NCI-H2081 treated with DMSO at 0.1 percent for 48 hours (cell line): Measurements from ENCODE around the gene SLC8B1.
"Not testable (repeated sequence)": the region's sequence is repeated elsewhere in the genome, so short reads cannot be mapped to it uniquely, and the experiment has no call there.

Experiments used
- DNase-seq: peaks from one replicate; lab custom pipeline; 2025; lab: John Stamatoyannopoulos, UW

Gene SLC8B1

DNA sequence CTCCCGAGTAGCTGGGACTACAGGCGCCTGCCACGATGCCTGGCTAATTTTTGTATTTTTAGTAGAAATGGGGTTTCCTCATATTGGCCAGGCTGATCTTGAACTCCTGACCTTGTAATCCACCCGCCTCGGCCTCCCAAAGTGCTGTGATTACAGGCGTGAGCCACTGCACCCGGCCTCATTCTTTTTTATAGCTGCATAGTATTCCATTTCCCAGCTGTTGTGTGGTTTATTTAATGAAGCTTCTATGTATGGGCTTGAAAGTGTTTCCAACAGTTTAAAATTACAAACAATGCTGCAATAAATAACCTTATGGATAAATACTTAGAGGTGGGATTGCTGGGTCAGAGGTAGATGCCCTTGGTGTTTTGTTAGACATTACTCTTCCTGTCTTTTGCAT, 19.3 kb upstream of the SLC8B1 start:
- DNase-seq: not testable (repeated sequence)

GRCh38 chr12:113351089-113351488, 16.2 kb upstream of the SLC8B1 start:
- DNase-seq: no peak

GRCh38 chr12:113348849-113349536, 14.1 kb upstream of the SLC8B1 start:
- no peak for DNase-seq

- no peak for DNase-seq
Observed at GRCh38 chr12:113347892-113348291, 13.0 kb upstream of the SLC8B1 start.

DNA sequence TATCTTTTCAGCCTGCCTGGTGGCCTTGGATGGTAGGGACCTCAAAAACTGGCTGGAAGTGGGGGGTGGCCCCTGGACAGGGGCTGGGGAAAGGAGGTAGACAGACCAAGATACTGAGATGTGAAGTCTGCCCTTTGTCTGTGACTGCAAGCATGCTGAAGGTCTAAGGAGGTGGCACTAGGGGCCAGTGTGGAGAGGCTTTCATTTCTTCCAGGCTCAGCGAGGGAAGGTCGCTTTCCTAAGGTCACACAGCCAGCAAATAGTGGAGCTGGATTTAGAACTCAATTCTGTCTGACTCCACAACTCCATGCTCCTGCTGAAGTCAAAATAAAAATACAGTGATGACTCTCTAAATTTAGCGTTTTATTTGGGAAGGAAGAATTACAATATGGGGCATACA, 12.2 kb upstream of the SLC8B1 start:
- no peak for DNase-seq

- DNase-seq: no peak
Observed at GRCh38 chr12:113346353-113346752, 11.4 kb upstream of the SLC8B1 start.

DNA sequence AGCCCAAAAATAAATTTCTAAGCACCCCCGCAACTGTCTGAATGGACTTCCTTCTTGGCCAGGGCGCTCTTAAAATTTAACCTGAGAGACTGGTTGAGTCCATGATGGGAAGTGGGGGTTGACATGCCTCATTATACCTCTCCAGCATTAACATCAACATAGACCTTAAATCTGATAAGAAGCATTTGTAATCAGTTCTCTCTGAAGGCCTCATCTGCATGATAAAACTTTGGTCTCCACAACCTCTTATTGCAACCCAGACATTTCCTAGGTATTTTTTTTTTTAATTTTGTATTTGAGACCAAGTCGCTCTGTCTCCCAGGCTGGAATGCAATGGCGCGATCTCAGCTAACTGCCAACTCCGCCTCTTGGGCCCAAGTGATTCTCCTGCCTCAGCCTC, 10.4 kb upstream of the SLC8B1 start:
- DNase-seq: no peak

GRCh38 chr12:113341535-113341934, 6.6 kb upstream of the SLC8B1 start:
- DNase-seq: no peak

- DNase-seq: no peak
Observed at GRCh38 chr12:113340061-113340460, 5.2 kb upstream of the SLC8B1 start.

DNA sequence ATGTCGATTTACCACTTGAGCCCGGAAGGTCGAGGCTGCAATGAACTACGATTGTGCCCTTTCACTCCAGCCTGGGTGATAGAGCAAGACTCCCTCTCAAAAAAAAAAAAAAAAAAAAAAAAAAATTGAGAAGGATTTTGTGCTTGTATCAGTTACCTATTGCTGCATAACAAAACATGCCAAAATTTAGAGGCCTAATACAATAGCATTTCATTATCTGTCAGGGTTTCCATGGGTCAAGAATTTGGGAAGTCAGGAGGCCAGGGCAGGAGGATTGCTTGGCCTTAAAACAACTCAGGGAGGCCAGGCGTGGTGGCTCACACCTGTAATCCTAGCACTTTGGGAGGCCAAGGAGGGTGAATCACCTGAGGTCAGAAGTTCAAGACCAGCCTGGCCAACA, 4.6 kb upstream of the SLC8B1 start:
- DNase-seq: no peak

DNA sequence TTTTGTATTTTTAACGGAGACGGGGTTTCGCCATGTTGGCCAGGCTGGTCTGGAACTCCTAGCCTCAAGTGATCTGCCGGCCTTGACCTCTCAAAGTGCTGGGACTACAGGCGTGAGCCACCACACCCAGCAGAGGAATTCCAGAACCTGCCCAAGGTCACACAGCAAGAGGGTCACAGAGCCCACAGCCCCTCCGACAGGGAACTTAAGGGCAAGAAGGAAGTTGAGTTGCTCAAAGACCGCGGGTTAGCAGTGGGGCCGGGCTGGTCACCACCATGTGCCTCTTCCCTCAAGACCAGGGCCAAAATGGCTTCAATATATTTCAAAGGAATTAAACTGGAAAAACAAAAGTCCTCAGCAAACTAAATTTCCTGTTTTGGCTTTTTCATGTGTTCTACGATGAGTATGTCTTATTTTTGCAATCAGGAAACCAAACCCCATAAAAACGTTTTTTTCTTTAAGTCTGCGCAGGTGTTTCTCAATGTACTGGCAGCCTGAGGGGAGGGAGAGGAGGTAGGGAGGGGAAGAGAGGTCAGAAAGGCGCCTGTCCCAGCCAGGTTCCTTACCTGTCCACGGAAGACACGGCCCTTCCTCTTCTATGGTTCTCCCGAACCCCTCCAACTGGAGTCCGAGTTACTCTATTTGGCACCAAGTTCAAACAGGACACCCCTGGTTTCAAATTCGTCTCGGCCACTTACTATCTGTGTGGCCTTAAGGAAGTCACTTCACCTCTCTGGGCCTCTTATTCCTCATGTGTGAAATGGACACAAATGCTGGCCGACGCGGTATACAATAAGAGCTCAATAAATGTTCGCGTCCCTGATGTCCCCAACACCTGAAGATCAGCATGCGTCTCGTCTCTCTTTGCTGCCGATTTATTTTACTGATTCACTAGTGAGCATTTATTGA, 778 bp downstream of the SLC8B1 start:
- DNase-seq: no peak

GRCh38 chr12:113333418-113333750, 1.5 kb downstream of the SLC8B1 start:
- DNase-seq: no peak

GRCh38 chr12:113332688-113333417, 2.1 kb downstream of the SLC8B1 start:
- no peak for DNase-seq

- DNase-seq: no peak
Observed at GRCh38 chr12:113330505-113330904, 4.4 kb downstream of the SLC8B1 start.

DNA sequence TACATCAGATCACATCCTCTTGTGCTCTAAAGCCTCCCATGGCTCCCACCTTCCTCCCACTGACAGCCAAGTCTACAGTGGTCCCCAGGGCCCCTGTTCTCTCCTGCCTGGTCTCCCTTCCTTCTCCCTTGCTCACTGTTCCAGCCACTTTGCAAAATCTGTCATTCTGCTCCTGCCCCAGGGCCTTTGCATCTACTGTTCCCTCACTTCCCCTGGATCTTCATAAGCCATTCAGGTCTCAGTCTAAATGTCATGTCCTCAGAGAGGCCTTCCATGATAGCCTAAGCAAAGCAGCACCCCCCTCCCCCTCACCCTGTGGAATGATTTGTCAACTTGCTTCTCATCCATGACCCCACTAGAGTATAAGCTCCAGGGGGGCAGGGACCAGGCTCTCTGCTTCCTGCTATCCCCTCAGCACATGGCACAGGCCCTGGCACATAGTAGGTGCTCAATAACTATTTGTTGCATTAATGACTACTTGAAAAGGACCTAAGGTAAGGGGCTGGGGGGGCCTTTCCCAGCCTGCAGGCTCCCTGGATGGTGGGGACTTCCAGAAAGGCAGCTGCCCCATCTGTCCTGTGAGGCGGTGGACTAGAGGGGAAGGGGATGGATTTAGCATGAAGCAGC, 5.0 kb downstream of the SLC8B1 start:
- DNase-seq: no peak

DNA sequence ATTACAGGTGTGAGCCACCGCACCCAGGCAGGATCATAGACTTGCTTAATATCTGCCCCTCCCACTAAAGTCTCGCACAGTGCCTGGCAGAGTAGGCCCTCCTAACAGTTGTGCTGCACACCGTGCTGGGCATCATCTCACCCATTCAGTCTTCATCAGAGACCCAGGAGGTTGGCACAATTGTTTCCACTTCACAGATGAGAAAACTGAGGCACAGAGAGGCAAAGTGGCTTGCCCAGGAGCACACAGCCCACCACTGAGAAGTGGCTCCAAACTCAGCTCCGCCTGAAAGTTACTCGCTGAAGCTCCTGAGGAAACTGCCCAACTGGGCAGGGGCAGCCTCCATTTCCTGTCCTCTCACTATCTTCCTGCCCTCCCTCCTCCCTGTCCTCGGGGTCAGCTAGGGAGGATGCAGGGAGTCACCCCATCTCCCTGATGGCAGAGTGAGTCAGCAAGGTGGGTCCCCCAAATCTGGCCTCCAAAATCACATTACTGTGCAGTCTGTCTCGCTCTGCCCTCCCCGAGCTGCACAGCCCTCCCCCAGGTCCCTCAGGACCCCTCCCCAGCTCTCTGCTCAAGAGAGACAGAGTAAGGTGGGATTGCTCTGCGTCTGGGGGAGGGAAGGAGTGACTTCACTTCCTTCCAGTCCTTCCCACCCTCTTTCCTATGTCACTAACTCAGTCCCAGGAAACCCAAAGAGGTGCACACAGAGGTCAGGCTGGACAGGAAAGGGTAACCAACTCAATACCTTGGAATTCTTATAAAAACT, 5.7 kb downstream of the SLC8B1 start:
- no peak for DNase-seq

DNA sequence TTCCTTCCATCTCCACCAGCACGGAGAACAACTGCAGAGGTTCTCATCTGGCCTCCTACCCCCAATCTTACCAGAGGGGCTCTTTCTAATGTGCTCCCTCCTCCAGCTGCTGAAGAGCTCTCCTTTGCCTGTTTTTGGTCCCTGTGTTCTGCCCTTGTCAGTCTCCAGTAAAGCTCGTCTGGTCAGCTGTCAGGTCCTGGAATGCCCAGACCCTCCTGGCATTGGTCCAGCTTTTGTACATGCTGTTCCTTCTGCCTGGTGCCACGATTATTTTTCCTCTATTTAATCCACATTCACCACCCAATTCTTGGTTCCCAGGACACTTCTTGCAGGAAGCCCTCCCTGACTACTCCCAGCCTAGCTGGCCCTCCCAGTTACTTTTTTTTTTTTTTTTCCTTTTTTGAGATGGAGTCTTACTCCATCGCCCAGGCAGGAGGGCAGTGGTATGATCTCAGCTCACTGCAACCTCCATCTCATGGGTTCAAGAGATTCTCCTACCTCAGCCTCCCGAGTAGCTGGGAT, 6.5 kb downstream of the SLC8B1 start:
- DNase-seq: no peak

DNA sequence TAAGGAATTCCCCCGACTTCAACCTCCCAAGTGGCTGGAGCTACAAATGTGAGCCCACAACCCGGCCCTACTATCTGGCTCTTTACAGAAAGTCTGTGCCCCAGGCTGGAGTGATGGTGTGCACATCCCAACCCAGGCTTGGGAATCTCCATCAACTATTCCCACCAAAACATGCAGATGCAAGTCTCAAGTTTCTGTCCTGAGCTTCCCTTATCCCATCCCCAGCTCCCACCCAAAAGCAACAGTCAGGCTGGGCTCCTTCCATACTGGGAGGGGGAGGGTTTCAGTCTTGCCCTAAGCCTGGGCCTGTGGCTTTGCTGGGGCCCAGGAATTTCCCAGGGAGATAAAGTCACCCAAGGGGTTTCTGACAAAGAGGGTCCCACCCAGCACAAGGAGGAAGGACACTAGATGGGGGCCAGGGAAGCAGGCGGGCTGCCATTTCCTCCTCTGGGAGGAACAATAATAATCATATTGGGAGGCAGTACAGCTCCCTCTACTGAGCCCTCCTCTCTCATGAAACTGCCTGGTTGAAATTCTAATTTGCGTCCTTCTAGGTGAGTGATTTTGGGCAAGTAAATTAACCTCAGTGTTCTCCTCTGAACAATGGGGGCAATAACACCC, 8.0 kb downstream of the SLC8B1 start:
- DNase-seq: no peak

- no peak for DNase-seq
Observed at GRCh38 chr12:113325916-113326315, 9.0 kb downstream of the SLC8B1 start.

- DNase-seq: no peak
Observed at GRCh38 chr12:113322343-113322742, 12.6 kb downstream of the SLC8B1 start.

GRCh38 chr12:113320401-113320800, 14.5 kb downstream of the SLC8B1 start:
- DNase-seq: no peak
